Kidney capillary endothelial cell (primary cell): ENCODE measurements around the gene SVIL.
A peak's percentile ranks its signal among the peaks of the same experiment; 100 is the strongest.
"Not testable (repeated sequence)": the region's sequence is repeated elsewhere in the genome, so short reads cannot be mapped to it uniquely, and the experiment has no call there.

Source experiments
- DNase-seq: peaks from one replicate; pipeline ENCODE4 v3.0.0-alpha.2; 2018; ENCODE audit warnings: low spot score

The SVIL gene

DNA sequence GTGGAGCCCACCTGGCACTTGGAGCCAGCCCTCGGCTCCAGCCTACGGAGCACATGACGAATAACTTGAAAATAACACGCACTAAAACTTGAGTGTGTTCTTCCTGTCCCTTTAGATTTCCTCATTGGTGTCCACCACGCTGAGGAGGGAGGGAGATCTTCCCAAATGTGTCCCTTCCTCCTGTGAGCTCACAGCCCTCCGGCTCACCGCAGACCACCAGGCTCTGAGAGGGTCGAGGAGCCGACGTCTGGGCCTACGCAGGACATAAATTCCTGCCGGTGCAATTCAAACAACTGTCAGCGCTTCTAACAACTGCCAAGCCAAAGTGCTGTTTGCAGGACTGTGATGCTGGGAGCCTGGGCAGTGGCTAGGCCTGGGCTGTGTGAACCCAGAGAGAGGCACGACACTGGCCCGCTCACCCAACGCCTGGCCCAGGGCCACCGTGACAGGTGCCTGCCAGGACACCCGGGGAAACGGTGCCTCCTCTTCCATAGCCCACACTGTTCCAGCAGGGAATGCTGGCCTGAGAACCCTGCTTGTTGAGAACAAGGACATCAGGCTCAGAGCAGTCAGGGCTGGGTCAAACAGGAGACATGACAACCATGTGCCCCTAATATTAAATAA lies 118.3 kb downstream of the SVIL start:
- DNase-seq = not testable (repeated sequence)

DNA sequence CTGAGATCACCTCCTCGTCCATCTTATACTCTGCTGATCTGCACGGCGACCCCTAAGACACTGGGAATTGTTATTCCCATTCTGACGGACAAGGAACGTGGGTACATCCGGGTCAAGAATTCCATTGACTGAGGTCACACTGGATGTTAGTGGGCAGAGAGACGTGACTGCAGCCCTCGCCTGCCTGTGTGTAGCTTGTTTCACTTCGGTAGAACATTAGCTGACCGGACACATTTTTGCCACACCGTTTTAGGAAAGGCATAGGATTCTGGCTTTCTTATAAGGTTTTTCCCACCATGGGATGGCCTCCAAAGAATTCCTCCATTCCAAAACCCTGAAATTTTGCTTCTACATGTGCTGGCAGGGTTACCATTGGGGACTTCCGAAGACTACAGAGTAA lies 118.9 kb downstream of the SVIL start:
- not testable (repeated sequence) for DNase-seq

DNA sequence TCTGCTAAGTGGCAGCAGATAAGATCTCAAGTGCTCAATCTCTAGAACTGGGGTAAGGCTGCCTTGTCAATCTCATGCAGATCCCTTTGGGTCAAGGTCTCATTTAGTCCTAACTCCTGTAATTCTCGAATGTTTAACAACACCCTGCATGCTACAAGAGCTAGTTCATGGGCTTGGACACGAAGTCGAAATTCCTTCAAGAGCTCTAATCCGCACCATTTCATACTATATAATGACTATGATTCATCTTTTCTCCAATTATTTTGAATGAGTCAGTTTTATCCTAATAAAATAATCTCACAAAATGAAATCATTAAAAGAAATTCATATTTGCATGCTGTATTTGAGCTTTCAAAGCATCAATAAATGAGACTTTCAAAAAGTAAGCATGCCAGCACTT lies 119.7 kb downstream of the SVIL start:
- not testable (repeated sequence) for DNase-seq

DNA sequence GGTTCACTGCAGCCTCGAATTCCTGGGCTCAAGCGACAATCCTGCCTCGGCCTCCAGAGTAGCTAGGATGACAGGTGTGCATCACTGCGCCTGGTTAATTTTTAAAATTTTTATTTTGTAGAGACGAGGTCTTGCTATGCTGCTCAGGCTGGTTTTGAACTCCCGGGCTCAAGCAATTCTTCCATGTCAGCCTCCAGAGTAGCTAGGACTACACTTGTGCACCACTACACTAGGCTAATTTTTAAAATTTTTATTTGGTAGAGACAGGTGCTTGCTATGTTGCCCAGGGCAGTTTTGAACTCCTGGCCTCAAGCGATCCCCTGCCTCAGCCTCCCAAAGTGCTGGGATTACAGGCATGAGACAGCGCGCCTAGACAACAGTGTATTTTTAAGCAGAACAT lies 120.5 kb downstream of the SVIL start:
- no peak for DNase-seq

DNA sequence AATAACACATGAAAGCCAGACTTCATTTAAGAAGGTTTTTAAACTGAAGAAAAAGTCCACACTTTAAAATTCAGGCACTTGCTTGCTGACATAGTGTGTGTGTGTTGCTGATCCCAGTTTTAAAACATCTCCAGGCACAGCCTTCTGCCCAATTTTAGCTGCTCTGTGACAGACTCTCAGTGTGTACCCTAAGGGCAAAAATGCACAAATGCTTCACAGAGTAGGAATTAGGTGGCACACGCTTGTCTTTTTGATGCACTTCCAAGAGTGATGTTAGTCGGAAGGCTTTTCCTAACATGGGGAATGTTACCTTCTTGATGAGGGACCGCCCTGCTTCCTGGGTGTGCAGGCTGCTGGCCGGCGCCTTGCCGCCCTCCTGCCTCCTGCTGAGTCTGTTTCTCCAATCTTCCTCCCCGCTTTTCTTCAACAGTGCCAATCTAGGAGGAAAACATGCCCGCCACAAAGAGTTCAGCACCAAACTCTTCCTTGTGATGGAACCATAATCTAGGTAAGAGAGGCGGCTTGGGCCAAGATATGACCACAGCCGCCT lies 122.3 kb downstream of the SVIL start:
- DNase-seq = no peak

DNA sequence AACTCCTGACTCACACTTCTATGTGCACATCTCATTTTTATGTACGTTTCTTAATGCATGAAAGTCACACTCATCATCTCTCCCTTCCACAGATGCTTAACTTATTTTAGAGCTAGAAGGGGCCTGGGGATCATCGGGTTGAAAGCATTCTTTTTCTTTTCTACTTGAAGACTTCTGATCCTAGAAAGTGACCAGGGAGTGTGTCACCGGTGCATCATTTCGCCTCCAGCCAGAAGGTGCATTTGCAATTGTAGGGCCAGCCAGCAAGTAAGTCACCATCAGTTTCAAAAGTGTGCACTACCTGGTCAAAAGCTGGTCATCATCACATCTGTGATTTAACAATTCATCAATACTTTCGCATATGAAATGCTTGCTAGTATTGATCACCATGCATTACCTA lies 123.0 kb downstream of the SVIL start:
- DNase-seq = not testable (repeated sequence)

DNA sequence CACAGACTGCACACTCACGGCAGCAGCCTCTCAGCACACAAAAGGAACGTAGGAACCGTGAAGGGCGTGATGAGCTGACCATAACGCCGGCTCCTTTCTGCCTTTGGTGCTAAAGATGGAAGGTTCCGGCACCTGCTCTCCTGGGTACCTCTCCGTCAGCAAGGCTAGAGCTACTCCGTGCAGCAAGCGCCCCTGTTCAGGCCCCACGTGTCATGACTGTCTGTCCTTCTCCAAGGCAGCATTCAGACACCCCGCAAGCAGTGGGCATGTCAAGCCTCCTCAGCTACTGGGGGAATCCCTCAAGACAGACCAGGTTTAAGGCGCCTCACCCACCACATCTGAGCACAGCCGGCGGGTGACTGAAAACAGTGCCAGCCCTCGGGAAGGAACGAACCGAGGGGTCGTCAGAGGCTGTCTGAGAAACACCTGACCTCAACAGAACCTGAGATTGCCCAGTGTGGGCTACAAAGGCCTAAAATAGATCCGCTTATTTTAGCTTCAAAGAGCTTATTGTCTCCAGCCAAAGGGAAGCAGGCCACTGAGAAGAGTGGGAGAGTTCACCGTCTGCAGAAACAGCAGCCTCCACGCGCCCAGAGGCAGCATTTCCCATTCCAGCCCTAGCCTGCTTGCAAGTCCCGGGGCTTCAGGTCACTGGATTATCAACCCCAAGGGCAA lies 124.2 kb downstream of the SVIL start:
- not testable (repeated sequence) for DNase-seq

DNA sequence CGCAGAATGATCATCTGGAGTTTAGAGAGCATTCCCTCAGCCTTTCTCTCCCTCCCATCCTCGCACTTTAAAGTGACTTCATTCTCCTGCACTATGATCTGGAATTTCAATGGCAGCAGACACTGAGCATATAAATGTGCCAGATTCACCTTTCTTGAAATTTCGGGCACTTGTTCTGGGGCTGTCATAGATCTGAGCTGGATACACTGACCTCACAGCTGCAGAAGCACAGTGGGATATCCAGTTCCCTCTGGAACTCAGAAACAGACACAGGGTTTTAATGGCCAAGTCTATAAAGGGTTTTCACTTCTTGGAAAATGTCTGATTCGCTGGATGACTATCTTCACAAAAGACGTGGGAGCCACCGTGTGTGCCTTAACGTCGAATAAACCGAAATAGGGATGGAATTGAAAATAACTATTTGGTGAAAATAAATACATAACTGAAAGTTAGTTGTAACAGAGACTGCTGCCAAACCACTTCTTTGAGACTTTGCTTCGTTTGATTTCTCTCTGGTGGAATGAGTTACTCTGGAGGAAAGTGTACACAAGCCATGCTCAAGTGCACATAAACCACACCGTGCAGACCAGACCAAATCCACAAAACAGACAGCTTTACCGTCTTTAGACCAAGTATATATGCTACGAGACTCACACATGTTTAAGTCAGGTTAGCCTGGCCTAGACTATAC lies 126.1 kb downstream of the SVIL start:
- no peak for DNase-seq

DNA sequence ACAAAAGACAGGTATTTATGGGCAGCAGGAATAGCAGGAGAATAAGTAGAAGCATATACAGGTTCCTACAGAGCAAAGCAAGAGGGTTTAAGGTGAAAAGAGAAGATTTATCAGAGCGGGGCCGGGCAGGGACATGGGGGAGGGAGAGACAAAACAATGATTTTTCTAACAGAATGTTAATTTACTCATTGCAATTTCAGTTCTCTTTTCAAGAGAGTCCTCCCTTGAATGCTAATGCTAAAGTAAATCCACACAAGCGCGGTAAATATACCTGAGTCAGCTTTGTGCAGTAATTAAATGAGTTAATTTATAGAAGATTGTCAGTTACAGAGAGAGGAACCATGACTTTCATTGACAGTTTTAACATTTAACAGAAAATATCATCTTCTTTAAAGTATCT lies 127.0 kb downstream of the SVIL start:
- not testable (repeated sequence) for DNase-seq

DNA sequence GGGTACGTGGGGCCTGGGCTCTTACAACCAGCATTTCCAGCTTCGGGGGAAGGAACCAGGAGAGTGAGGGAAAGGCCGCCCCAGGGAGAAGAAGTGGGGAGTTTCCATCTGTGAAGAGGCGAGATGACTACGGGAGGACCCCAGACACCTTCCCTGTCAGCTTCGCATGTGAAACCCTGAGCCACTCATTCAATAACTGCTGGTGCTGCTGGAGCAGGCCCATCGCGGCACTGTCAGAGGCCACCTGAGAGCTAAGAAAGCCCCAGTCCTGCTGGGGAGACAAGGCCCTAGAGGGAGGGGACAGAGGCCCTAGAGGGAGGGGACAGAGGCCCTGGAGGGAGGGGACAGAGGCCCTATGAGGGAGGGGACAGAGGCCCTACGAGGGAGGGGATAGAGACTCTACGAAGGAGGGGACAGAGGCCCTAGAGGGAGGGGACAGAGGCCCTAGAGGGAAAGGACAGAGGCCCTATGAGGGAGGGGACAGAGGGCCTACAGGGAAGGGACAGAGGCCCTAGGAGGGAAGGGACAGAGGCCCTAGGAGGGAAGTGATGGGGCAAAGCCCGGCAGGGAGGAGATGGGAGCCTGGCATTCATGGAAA lies 128.3 kb downstream of the SVIL start:
- not testable (repeated sequence) for DNase-seq

DNA sequence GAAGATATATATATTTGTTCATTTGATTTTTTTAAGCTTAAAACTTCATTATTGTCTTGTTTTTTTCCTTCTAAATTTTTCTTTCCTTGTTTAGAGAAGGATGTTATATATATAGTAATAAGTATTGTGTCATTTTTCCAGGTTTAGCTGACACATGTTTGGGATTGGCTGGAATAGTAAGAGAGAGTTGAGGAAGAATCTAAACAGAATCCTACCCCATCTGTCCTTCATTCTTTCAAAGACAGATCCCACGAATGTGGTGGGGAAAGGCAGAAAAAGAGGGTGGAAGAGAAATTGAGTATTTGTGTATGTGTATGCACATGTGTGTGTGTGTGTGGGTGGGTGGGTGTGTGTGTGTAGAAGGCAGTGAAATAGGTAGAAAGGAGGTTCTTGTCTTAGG lies 132.4 kb downstream of the SVIL start:
- no peak for DNase-seq

DNA sequence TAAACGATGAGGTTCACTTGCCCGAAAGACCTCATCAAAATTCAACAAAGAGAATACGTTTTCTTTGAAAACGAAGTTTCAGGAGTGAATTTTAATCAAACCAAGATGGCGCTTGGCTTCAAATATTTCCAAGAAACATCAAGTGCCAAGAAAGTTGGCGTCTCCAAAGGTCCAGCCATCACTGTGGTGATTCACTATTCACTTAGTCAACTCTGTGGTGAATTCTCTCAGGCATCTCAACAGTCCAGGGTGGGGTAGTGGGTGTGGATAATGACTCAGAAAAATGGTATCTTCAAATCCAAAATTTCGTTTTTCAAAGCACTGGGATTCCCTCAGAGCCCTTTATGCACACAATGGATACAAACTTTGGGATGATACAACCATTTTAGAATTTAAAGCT lies 133.1 kb downstream of the SVIL start:
- DNase-seq = peak; percentile 10

DNA sequence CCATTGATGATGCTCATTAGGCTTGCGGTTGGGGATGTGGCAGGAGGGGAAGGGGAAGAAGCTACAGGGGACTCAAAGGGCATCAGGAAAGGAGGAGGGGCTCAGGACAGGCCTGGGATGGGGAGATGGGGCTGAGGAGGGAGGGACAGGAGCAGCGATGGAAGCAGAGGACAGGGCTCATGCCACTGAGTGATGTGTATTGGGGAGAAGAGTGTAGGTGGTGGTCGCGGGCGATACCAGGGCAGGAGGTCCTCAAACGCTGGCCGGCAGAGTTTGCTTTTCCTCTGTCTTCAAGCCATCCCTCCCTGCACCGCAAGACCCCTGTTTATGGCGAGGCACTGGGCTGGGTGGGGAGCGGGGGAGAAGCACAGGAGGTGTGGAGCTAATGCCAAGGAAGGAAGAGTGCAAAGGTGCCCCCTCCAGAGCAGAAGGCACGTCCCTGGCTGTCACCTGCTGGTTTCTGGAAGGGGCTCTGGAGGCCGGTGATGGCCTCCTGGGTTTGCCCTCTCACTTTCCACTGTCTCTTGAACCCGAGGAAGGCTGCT lies 134.7 kb downstream of the SVIL start:
- no peak for DNase-seq

DNA sequence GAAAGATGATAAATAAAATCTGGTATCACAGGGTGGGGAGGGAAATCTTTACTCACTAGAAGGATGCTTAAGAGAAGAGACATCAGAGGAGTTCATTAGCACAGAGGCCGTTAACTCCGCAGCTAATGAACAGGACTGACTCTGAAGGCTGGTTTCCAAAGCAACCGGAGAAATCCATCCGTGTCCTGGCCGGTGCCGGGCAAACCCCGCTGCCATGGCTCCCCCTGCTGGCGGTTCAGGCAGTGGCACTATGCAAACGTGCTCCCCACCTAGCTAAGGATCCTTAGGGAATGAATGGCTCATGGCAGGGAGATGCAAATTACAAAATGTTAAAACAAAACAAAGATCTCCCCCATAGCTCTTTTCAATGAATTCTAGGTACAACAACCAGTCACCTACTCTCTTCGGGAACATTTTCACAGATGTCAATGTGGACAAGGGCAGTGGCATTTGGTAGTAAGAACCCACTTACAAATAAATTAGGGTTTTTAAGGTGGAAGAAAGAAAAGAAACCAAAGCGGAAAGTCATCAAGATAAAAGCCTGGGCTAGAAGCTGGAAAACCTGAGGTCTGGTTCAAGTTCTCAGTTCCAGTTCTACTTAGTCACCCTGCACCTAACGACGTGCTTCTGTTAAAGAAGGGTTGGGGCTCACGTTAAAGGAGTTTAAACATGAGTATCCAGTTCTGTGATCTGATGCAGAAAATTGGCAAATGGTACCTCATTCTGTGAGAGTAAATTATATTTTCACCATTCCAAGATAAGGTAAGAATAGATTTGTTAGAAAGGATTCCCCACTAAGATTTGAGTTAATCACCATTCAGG lies 138.2 kb downstream of the SVIL start:
- DNase-seq = peak; percentile 46

DNA sequence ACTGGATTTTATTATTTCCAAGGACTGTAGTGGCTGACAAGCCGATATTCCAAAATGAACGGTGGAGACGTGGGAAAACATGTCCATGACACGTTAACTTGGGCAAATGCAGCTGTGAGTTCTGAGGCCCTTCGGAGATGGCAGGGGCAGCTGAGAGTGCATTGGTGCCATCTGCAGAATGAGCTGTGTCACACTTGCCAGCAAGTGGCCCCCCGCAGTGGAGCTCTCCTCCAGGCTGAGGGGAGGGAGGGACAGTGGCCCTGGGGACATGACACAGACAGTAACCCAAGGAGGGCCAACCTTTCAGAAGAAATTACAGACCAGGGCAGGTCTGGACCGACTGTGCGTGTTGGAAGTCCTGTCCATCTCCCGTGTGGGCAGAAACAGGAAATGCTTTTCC lies 139.4 kb downstream of the SVIL start:
- no peak for DNase-seq

DNA sequence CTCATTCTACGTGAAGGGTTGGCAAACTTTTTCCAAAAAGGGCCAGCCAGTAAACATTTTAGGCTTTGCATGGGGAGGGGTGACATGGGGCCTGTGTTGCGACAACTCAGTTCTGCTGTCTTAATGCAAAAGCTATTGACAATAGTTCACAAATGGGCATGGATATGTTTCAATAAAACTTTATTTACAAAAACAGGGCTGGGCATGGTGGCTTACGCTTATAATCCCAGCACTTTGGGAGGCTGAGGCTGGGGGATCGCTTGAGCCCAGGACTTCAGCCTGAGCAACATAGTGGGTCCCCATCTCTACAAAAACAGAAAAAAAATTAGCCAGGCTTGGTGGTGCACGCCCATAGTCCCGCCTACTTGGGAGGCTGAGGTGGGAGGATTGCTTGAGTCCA lies 141.1 kb downstream of the SVIL start:
- DNase-seq = no peak

DNA sequence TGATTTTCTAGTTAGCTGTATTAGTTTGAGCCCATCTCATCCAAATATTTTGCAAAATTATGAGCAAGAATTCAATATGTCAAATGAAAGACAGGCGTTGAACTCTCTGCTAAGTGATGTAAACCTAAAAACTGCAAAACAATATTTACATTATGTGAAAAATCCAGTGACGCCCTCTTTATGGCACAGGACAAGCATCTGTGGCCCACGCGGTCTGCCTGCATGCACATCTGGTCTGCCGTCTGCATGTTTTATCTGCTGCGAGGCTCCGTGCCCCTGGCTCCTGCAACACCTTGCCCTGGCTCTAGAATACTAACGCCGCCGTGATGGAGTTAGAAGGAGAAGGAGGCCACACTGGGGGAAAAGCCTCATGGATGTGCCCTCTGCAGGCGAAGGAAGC lies 142.0 kb downstream of the SVIL start:
- DNase-seq = no peak

DNA sequence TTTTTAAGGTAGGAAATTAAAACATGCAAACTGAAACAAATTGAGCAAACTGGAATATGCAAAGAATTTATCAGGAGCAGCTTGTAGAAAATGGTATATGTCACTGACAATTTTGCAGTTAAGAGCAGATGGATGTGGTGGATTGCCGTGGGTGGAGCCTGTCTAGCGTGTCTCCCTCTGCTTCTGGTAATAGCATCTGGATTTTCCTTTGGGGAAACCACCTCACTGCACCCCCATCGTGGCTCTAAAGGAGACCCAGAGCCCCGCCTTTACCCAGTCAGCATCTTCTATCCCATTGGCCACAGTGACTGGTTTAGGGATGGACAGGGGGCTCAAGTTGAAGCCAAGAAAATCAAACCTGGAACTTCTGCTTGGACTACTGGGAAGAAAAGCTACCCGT lies 142.9 kb downstream of the SVIL start:
- DNase-seq = no peak

DNA sequence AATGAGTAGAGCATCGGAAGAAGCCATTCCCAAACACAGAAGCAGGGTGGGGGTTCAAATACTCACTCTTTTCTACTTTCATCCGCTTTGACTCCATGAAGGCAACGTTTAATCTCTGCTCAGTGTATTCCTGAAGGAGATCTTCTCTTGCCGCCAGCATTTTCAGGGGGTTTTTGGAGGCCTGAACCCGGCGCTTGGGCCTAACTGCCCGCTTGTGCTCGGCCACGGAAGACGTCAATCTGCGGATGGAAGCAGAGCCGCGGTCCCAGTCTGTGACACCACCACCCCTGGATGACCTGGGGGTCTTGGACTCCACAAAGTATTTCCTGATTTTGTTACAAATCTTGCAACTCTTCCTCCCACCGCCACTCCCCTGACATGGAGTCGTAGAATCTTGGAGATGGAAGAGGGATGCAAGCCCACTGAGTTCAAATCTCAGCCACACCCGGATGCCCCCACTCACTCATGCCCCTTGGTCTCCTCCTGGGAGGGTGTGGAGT lies 143.9 kb downstream of the SVIL start:
- not testable (repeated sequence) for DNase-seq

DNA sequence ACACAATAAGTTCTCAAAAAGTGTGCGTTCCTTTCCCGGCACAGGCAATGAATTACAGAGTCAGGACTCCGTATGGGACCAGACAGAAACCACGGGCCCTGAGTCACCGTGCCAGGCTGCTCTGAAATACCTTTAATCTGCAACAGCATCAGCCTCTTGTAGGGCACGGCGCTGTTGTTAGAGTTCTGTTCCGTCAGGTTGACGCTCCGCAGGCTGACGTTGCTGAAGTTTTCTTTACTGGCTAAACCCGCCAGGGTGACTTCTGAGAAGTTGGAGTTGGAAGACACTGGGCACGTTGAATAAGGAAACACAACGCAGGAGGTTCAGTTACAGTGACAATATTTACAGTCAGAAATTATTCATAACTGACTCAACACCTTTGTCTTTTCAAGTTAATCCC lies 146.3 kb downstream of the SVIL start:
- not testable (repeated sequence) for DNase-seq

DNA sequence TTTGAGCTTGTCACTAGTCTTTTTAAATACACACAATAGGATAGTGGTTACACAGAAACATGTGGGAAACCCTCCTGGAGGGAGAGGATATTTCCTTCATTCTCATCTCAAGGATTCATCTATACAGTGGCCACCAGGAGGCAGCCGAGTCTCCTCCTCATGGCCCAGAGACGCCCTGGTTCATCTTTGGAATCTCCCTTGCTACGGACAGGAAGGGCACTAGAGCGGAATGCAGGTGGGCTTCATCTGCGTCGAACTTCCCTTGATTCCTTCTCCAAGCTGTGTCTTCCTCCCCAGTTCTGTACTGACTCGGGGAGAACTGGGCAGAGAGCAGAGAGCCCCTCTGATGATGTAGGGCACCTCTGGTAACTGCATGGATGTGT lies 146.9 kb downstream of the SVIL start:
- not testable (repeated sequence) for DNase-seq
